DND-41 (cell line): ENCODE data around the gene DST.

Experiments used
- ATAC-seq: fragments of 200-7000 bp; cut with Tn5 transposase; 3 replicates; pipeline ENCODE4 v1.9.1; 2021; ENCODE audit warnings: low read depth; ENCODE audit not compliant: insufficient read depth
- DNase-seq: peaks from one replicate; pipeline ENCODE4 v3.0.0-alpha.2; 2020
- H2AFZ ChIP-seq: 2 replicates; pipeline ENCODE4 v1.6.0; 2012; ENCODE audit warnings: low read depth, low read length
- H3K27ac ChIP-seq: 2 replicates; pipeline ENCODE4 v1.5.1; 2012; ENCODE audit warnings: low read length, inconsistent platforms
- H3K27me3 ChIP-seq: fragments of 200-600 bp; sonication (generic); 2 replicates; pipeline ENCODE4 v1.6.0; 2012; ENCODE audit warnings: low read length, mild to moderate bottlenecking, inconsistent platforms; ENCODE audit not compliant: insufficient read depth, poor library complexity
- H3K36me3 ChIP-seq: 2 replicates; pipeline ENCODE4 v1.5.1; 2012; ENCODE audit warnings: low read length, inconsistent platforms; ENCODE audit not compliant: insufficient read depth
- H3K4me1 ChIP-seq: 2 replicates; pipeline ENCODE4 v1.5.1; 2012; ENCODE audit warnings: mild to moderate bottlenecking, low read length; ENCODE audit not compliant: insufficient read depth
- H3K4me2 ChIP-seq: 2 replicates; pipeline ENCODE4 v1.6.0; 2012; ENCODE audit warnings: mild to moderate bottlenecking, moderate library complexity, low read length, inconsistent platforms; ENCODE audit not compliant: insufficient read depth
- H3K4me3 ChIP-seq, 2 experiments: fragments of 200-600 bp in 1 of 2; shearing (Covaris generic) in 1 of 2; 2 replicates each; pipeline ENCODE4 v1.5.1; 2012 to 2016; ENCODE audit warnings: inconsistent platforms in 2 of 2, low read length in 2 of 2, mild to moderate bottlenecking in 2 of 2, low read depth in 1 of 2, moderate library complexity in 1 of 2
- H3K79me2 ChIP-seq: 2 replicates; pipeline ENCODE4 v1.6.0; 2012; ENCODE audit warnings: low read length, inconsistent platforms; ENCODE audit not compliant: insufficient read depth
- H3K9ac ChIP-seq: 2 replicates; pipeline ENCODE4 v1.6.0; 2012; ENCODE audit warnings: low read depth, mild to moderate bottlenecking, inconsistent platforms, low read length, moderate library complexity
- H3K9me3 ChIP-seq: 2 replicates; pipeline ENCODE4 v1.5.1; 2012; ENCODE audit warnings: low read length, moderate library complexity, mild to moderate bottlenecking, inconsistent platforms; ENCODE audit not compliant: insufficient read depth, severe bottlenecking
- H4K20me1 ChIP-seq: 2 replicates; pipeline ENCODE4 v1.6.0; 2012; ENCODE audit warnings: low read length; ENCODE audit not compliant: insufficient read depth
- EZH2 ChIP-seq: IDR thresholded peaks from 3 replicates; pipeline ENCODE4 v1.6.1; 2012; ENCODE audit warnings: borderline replicate concordance, low read depth, mild to moderate bottlenecking, moderate library complexity, low read length, inconsistent platforms; ENCODE audit not compliant: severe bottlenecking
- TF ChIP-seq, protein P1 (sequence below): IDR thresholded peaks from 2 replicates; pipeline ENCODE4 v1.5.1; 2012; ENCODE audit warnings: borderline replicate concordance, low read length, moderate library complexity, mild to moderate bottlenecking; ENCODE audit not compliant: poor library complexity, severe bottlenecking; ENCODE audit errors: extremely low read depth

The DST gene

DNA sequence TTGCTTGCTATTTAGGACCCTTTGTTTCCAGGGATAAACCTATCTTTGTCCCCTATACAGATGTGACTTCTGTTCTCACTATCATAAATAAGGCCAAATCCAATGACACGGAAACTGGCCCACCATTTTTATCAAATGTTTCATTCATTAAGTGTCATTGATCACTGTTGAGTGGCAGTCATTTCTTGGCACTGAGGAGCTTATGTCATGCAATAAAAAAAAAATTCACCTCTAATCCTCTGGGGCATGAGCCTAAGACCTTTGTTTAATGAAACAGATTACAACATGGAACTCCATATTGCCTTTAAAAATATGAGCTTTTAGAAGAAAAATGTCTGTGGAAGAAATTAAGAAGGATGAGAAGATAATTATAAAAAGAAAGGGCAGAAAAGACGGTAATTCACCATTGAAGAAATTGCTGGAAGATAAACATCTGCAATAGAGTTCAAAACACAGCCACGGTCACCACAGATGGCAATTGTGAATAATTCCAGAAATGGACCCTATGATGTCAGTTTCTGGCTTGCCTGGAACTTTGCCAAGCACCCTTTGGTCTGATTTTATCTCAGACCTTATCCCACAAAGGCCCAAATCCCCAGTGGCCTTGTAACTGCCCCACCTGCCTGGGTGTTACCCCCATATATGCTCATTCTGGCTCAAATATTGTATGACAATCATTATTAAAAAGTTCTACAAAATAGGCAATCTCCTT is 91.1 kb downstream of the DST start:
- ATAC-seq (no peak), DNase-seq (no peak)
- H3K27ac ChIP-seq, result no peak overlapping the region
- H3K36me3 ChIP-seq, result no peaks in the 10 kb centered on the region
- H3K4me2 ChIP-seq, result no peak overlapping the region
- no peak overlapping the region for H3K4me3 ChIP-seq
- TF ChIP-seq, protein P1, sequence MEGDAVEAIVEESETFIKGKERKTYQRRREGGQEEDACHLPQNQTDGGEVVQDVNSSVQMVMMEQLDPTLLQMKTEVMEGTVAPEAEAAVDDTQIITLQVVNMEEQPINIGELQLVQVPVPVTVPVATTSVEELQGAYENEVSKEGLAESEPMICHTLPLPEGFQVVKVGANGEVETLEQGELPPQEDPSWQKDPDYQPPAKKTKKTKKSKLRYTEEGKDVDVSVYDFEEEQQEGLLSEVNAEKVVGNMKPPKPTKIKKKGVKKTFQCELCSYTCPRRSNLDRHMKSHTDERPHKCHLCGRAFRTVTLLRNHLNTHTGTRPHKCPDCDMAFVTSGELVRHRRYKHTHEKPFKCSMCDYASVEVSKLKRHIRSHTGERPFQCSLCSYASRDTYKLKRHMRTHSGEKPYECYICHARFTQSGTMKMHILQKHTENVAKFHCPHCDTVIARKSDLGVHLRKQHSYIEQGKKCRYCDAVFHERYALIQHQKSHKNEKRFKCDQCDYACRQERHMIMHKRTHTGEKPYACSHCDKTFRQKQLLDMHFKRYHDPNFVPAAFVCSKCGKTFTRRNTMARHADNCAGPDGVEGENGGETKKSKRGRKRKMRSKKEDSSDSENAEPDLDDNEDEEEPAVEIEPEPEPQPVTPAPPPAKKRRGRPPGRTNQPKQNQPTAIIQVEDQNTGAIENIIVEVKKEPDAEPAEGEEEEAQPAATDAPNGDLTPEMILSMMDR, result no peak
- TF ChIP-seq EZH2, result no peak
- no peaks in the 10 kb centered on the region for H4K20me1 ChIP-seq
- no peaks in the 10 kb centered on the region for H3K4me1 ChIP-seq
- H3K27me3 ChIP-seq, result no peaks in the 10 kb centered on the region
- no peaks in the 10 kb centered on the region for H3K9me3 ChIP-seq
- H3K9ac ChIP-seq, result no peak overlapping the region
- H3K79me2 ChIP-seq, result no peaks in the 10 kb centered on the region
- H2AFZ ChIP-seq, result no peak overlapping the region

DNA sequence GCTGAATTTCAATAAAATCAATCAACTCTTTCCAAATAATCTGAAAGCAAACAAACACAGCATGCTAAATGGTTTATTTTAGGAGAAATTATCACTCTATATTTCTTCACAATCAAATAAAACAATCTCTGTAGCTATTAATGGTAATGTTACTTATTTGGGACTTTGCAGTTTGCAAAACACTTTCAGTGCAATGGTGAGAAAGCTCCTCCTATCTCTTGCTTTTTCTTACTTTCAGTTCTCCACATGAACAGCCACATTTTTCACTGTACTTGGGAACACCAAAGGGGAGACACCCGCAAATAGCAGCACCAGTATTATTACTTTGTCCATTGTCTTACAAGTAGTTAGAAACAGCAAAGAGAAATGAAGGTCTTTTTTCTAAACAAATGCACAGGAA is 92.4 kb downstream of the DST start:
- Histone ChIP-seq H3K36me3 (no peaks in the 10 kb centered on the region), H3K9me3 (no peaks in the 10 kb centered on the region), H3K27me3 (no peaks in the 10 kb centered on the region), H3K4me1 (no peaks in the 10 kb centered on the region), H4K20me1 (no peaks in the 10 kb centered on the region), H3K27ac (no peak overlapping the region), H3K4me2 (no peak overlapping the region), H3K9ac (no peak overlapping the region), H2AFZ (no peak overlapping the region), H3K79me2 (no peaks in the 10 kb centered on the region), H3K4me3 (no peak overlapping the region)
- ATAC-seq (no peak), DNase-seq (no peak)
- no peak for TF ChIP-seq EZH2
- TF ChIP-seq, protein P1, result no peak

DNA sequence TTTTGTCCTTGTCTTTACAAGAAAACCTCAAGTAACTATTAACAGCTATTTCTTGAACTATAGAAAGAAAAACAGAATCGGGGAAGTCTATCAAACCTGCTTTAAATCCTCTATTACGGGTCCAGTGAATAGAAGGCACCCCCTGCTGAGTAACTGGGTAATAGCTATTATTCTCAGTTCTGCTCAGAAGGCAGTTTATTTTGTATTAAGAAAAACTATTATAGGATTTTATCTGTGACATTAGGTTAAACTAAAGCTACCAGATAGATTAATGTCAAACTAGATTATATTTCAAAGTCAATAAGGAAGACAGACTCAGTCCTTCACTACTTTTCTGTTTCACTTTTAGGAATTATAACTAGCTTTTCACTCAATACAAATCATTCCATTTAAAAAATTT is 93.7 kb downstream of the DST start:
- no peak overlapping the region for H3K4me2 ChIP-seq
- H2AFZ ChIP-seq, result no peak overlapping the region
- no peaks in the 10 kb centered on the region for H3K9me3 ChIP-seq
- no peaks in the 10 kb centered on the region for H3K4me1 ChIP-seq
- ATAC-seq (no peak), DNase-seq (no peak)
- H3K4me3 ChIP-seq, result no peak overlapping the region
- no peaks in the 10 kb centered on the region for H3K27me3 ChIP-seq
- H3K9ac ChIP-seq, result no peak overlapping the region
- TF ChIP-seq, protein P1, result no peak
- no peak for TF ChIP-seq EZH2
- H3K27ac ChIP-seq, result no peak overlapping the region
- H4K20me1 ChIP-seq, result no peaks in the 10 kb centered on the region
- no peaks in the 10 kb centered on the region for H3K36me3 ChIP-seq
- no peaks in the 10 kb centered on the region for H3K79me2 ChIP-seq
